Left ventricle myocardium inferior (tissue), 1 donor: ENCODE results near the gene VPS39. TPM values are rescaled to one million over a fixed set of nuclear protein-coding genes. Genes with fewer than 3 reads are reported as not detected.

Source experiments
- DNase-seq: peaks from one replicate; pipeline ENCODE4 v3.0.0-alpha.2; 2020
- H3K27ac ChIP-seq: fragments of 200-600 bp; replicated peaks from 2 replicates; pipeline ENCODE4 v1.8.0; 2021
- H3K27me3 ChIP-seq: fragments of 200-600 bp; 2 replicates; pipeline ENCODE4 v1.8.0; 2021; ENCODE audit warnings: low read depth
- H3K36me3 ChIP-seq: fragments of 200-600 bp; 2 replicates; pipeline ENCODE4 v1.8.0; 2021
- H3K4me1 ChIP-seq: fragments of 200-600 bp; 2 replicates; pipeline ENCODE4 v1.8.0; 2021
- H3K4me3 ChIP-seq: fragments of 200-600 bp; 2 replicates; pipeline ENCODE4 v1.8.0; 2021; ENCODE audit warnings: mild to moderate bottlenecking, moderate library complexity
- H3K9me3 ChIP-seq: fragments of 200-600 bp; replicated peaks from 2 replicates; pipeline ENCODE4 v1.8.0; 2021
- intact Hi-C: fragments of 100-400 bp; cut with micrococcal nuclease; formaldehyde crosslinking; loops from one replicate; pipeline ENCODE4 v1.11.0; 2022
- total RNA-seq: library from RNA; stranded (reverse); fragmentation: NEBNext Ultra II Directional; extraction: Animal tissue kit (Norgen Biotek cat#: 25700); gene quantifications from one replicate; pipeline ENCODE4 v1.2.1, GENCODE V29; 2021
- TF ChIP-seq, protein P1 (sequence below): fragments of 200-600 bp; IDR thresholded peaks from 2 replicates; pipeline ENCODE4 v1.8.0; 2021; ENCODE audit warnings: antibody characterized with exemption, mild to moderate bottlenecking, borderline replicate concordance
- donor health status: DM: no; HTN: yes; CAD: no; lungs with severe emphysema.

VPS39 gene
- total RNA-seq, 1 donor from 2014 or later, result 49.2 TPM

DNA sequence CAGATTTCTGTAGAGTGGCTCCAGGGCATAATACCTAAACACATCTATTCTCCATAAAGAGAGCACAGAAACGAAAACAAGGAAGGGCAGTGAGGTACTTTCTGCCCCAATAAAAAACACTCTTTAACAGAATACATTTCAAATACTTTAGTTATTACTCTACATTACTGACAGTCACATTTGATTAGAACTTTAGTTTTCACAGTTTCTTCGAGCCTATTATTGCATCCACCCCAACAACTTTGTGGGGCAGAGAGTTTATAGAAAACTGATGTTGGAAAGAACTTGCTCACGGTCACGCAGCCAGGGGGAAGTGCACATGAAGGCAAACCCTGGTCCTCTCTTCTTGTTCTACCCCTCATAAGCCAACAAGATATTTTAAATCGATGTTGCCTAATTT is 9.0 kb downstream of the VPS39 start:
- intact Hi-C loops, result no loop called here
- Histone ChIP-seq H3K36me3 (peaks cover 29% of the 10 kb centered on the region), H3K9me3 (peaks cover 4% of the 10 kb centered on the region), H3K4me1 (peaks cover 4% of the 10 kb centered on the region), H3K27me3 (no peaks in the 10 kb centered on the region), H3K27ac (no peak overlapping the region), H3K4me3 (no peak overlapping the region)
- no peak for DNase-seq
- TF ChIP-seq, protein P1, sequence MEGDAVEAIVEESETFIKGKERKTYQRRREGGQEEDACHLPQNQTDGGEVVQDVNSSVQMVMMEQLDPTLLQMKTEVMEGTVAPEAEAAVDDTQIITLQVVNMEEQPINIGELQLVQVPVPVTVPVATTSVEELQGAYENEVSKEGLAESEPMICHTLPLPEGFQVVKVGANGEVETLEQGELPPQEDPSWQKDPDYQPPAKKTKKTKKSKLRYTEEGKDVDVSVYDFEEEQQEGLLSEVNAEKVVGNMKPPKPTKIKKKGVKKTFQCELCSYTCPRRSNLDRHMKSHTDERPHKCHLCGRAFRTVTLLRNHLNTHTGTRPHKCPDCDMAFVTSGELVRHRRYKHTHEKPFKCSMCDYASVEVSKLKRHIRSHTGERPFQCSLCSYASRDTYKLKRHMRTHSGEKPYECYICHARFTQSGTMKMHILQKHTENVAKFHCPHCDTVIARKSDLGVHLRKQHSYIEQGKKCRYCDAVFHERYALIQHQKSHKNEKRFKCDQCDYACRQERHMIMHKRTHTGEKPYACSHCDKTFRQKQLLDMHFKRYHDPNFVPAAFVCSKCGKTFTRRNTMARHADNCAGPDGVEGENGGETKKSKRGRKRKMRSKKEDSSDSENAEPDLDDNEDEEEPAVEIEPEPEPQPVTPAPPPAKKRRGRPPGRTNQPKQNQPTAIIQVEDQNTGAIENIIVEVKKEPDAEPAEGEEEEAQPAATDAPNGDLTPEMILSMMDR, result no peak

DNA sequence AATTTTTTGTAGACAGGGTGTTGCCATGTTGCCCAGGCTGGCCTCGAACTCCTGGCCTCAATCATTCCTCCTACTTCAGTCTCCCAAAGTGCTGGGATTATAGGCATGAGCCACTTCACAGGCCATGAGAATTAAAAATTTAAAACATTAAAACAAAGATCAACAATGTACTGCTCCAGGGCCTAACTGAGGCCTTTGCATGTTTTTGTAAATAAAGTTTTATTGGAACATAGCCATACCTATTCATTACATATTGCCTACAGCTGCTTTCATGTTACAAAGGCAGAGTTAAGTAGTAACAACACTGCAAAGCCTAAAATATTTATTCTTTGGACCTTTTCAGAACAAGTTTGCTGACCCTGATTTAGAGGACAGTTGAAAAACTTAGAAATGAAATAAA is 9.6 kb downstream of the VPS39 start:
- H3K36me3 ChIP-seq, result peaks cover 29% of the 10 kb centered on the region
- DNase-seq, result no peak
- peaks cover 4% of the 10 kb centered on the region for H3K4me1 ChIP-seq
- no peaks in the 10 kb centered on the region for H3K27me3 ChIP-seq
- intact Hi-C loops, result no loop called here
- TF ChIP-seq, protein P1, result no peak
- H3K4me3 ChIP-seq, result no peak overlapping the region
- H3K9me3 ChIP-seq, result peaks cover 4% of the 10 kb centered on the region
- no peak overlapping the region for H3K27ac ChIP-seq

DNA sequence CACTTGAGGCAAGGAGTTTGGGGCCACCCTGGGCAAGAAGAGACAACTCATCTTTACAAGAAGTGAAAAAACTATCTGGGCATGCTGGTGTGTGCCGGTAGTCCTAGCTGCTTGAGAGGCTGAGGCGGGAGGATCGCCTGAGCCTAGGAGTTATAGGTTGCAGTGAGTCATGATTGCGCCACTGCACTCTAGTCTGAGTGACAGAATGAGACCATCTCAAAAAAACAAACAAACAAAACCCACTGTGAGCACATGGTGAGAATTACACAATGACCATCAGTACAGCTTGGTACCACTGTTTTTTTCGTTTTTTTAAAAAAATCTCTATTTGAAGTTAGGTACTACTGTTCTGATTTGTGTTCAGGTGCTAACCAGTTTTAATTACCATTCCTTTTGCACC is 13.6 kb downstream of the VPS39 start:
- no peak for DNase-seq
- no peaks in the 10 kb centered on the region for H3K27me3 ChIP-seq
- no peak overlapping the region for H3K27ac ChIP-seq
- peaks cover 54% of the 10 kb centered on the region for H3K36me3 ChIP-seq
- TF ChIP-seq, protein P1, result no peak
- H3K4me1 ChIP-seq, result no peaks in the 10 kb centered on the region
- intact Hi-C loops, result no loop called here
- H3K4me3 ChIP-seq, result no peak overlapping the region
- H3K9me3 ChIP-seq, result peaks cover 4% of the 10 kb centered on the region

DNA sequence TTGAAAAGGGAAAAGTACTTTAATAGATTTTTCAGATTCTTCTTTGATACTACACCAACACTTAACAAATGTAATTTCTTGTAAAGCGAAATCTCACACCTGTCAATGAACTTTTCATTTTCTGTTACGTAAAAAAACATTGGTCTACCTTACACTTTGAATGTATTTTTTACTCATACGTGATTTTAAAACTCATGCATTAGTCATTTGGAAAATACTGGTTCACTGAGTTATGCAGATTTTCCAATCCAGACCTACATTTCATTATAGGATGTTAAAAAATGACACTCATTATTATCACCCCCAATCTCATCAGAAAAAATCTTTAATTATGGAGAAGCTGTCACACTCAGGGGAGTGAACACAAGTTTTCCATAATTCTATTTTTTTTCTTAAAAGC is 14.7 kb downstream of the VPS39 start:
- Histone ChIP-seq H3K27ac (no peak overlapping the region), H3K27me3 (no peaks in the 10 kb centered on the region), H3K9me3 (peaks cover 4% of the 10 kb centered on the region), H3K36me3 (peaks cover 54% of the 10 kb centered on the region), H3K4me1 (no peaks in the 10 kb centered on the region), H3K4me3 (no peak overlapping the region)
- TF ChIP-seq, protein P1, result no peak
- no peak for DNase-seq
- intact Hi-C loops, result no loop called here

DNA sequence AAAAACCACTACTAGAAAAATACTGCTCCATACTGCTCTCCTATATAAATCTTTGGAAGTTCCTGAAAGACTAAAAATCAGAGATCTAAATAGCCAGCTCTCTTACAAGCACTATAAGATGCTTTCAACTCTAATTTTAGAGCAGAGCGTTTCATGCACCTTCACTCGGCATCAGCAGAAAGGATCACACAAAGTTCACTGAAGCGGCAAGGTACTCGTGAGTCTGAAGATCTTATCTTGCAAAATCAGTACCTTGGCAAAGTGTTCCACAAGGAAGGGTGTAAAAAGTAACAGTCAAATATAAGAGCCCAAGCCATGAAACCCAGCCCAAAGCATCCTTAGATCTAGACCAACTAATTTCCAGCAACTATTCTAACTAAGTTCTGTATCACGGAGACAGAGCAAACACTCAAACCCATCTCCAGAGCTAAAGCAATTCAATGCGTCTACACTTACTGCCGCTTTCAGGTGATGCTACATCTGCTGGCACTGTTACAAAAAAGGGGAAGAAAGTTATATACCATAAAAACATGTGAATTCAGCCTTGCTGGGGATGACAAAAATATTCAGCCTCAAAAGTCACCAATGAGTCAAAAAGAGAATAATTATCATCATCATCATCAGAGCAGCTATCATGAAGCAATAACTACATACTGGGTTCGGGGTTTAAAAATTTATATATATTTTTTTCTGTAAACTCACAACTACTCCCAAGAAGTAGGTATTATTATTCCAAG is 16.3 kb downstream of the VPS39 start:
- H3K36me3 ChIP-seq, result peaks cover 61% of the 10 kb centered on the region
- no peaks in the 10 kb centered on the region for H3K4me1 ChIP-seq
- H3K4me3 ChIP-seq, result no peak overlapping the region
- no peak overlapping the region for H3K27ac ChIP-seq
- TF ChIP-seq, protein P1, result no peak
- no peak for DNase-seq
- intact Hi-C loops, result no loop called here
- peaks cover 4% of the 10 kb centered on the region for H3K9me3 ChIP-seq
- H3K27me3 ChIP-seq, result no peaks in the 10 kb centered on the region
